GM12874 (cell line): ENCODE data around the gene CLDN6.
A peak's percentile ranks its signal among the peaks of the same experiment; 100 is the strongest.

Experiments used
- CTCF ChIP-seq: IDR thresholded peaks from 2 replicates; pipeline ENCODE4 v1.5.1; 2011; ENCODE audit warnings: low read depth, mild to moderate bottlenecking, control low read depth, low read length, moderate library complexity; ENCODE audit not compliant: insufficient read depth

The CLDN6 gene

DNA sequence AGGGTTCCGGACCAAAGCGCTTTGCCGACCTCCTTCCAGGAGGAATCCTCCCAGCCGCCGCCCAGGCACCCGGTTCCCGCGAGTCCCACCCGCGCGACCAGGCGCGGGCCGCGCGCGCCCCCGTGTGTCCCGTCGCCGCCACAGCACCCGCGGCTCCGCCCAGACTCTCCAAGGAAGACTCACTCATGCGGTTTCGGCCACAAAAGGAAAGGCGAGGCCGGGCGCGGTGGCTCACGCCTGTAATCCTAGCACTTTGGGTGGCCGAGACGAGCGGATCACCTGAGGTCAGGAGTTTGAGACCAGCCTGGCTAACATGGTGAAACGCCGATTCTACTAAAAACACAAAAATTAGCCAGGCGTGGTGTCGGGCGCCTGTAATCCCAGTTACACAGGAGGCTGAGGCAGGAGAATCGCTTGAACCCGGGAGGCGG, 34.3 kb downstream of the CLDN6 start:
- TF ChIP-seq CTCF: peak; percentile 97

GRCh38 chr16:2982402-2982801, 35.6 kb downstream of the CLDN6 start:
- no peak for TF ChIP-seq CTCF

GRCh38 chr16:2981899-2982250, 36.1 kb downstream of the CLDN6 start:
- no peak for TF ChIP-seq CTCF

- TF ChIP-seq CTCF: no peak
Measured at GRCh38 chr16:2981177-2981898, 36.6 kb downstream of the CLDN6 start.

DNA sequence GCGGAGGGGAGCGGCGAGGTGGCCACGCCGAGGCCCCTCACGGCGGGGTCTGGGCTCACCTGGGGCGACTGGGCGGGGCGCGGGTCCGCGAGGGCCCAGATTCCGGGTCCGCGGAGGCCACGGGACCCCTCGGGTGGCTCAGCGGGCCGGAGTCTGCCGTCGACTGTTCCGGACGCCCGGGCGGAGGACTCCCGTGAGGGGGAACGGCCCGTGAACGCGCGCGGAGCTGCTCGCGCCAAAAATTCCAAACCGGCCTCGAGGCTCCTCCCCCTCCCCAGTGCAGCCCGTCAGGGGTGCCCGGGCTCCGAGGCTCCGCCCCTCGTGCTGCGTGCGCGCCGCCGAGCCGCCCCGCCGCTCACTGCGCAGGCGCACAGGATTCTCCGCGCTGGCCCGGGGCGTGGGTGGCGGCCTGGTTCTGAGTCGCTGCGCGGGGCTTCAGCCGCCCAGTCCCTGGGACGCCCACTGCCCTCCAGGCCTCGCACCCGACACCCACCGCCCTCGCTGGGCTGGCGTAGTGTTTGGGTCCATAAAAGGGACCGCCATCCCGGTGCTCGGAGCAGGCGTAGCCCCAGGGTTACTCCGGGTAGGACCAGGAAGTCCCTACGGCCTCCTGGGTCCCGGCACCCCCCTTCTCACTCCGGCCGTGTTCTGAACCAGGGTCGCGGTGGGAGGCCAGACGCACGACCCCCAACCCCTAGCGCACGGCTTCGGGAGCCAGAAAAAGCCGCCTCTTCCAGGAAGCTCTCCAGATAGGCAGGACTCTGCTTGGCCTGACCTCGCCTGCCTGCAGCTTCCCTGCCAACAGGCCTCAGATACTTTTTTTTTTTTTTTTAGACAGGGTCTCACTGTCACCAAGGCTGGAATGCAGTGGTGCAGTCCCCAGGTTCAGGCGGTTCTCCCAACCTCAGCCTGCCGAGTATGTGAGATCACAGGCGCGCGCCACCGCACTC, 37.5 kb downstream of the CLDN6 start, which contains the start of gene PKMYT1:
Gene PKMYT1, minus strand, starts transcription at position 220 of the 950 bp plus-strand sequence. CDS start 789 bp downstream, outside the sequence.
- TF ChIP-seq CTCF: no peak

- no peak for TF ChIP-seq CTCF
Measured at GRCh38 chr16:2979669-2980226, 38.2 kb downstream of the CLDN6 start.

- TF ChIP-seq CTCF: no peak
Measured at GRCh38 chr16:2977440-2977839, 40.5 kb downstream of the CLDN6 start.
